NT2/D1 (cell line): ENCODE results near the gene G6PD.

Source experiments
- DNase-seq: peaks from one replicate; pipeline ENCODE4 v3.0.0-alpha.2; 2011; ENCODE audit warnings: low read depth, low spot score
- H3K27me3 ChIP-seq: 2 replicates; pipeline ENCODE4 v1.6.0; 2011; ENCODE audit warnings: mild to moderate bottlenecking; ENCODE audit not compliant: insufficient read length, insufficient read depth
- H3K36me3 ChIP-seq: 2 replicates; pipeline ENCODE4 v1.6.1; 2011; ENCODE audit warnings: mild to moderate bottlenecking, low read length, mixed read lengths; ENCODE audit not compliant: insufficient read depth, insufficient read length
- H3K4me1 ChIP-seq: 2 replicates; pipeline ENCODE4 v1.5.1; 2011; ENCODE audit not compliant: insufficient read depth, insufficient read length
- H3K4me3 ChIP-seq: 2 replicates; pipeline ENCODE4 v1.5.1; 2011; ENCODE audit warnings: low read depth; ENCODE audit not compliant: insufficient read length
- H3K9ac ChIP-seq: 2 replicates; pipeline ENCODE4 v1.6.0; 2011; ENCODE audit warnings: low read depth; ENCODE audit not compliant: insufficient read length
- H3K9me3 ChIP-seq: 2 replicates; pipeline ENCODE4 v1.5.1; 2011; ENCODE audit warnings: mild to moderate bottlenecking, low read length; ENCODE audit not compliant: insufficient read depth
- SUZ12 ChIP-seq: IDR thresholded peaks from 2 replicates; pipeline ENCODE4 v1.6.1; 2011; ENCODE audit not compliant: insufficient read length, insufficient read depth; ENCODE audit errors: extremely low read depth
- YY1 ChIP-seq: IDR thresholded peaks from 2 replicates; pipeline ENCODE4 v1.6.1; 2011; ENCODE audit not compliant: insufficient read length, insufficient read depth
- ZNF274 ChIP-seq: IDR thresholded peaks from 2 replicates; pipeline ENCODE4 v1.6.1; 2011; ENCODE audit warnings: mild to moderate bottlenecking, low read depth, low read length

Gene G6PD

GRCh38 chrX:154494715-154495114, 51.9 kb downstream of the G6PD start:
- H3K9ac ChIP-seq, result no peak overlapping the region
- TF ChIP-seq SUZ12 (no peak), ZNF274 (no peak)
- no peak for DNase-seq

DNA sequence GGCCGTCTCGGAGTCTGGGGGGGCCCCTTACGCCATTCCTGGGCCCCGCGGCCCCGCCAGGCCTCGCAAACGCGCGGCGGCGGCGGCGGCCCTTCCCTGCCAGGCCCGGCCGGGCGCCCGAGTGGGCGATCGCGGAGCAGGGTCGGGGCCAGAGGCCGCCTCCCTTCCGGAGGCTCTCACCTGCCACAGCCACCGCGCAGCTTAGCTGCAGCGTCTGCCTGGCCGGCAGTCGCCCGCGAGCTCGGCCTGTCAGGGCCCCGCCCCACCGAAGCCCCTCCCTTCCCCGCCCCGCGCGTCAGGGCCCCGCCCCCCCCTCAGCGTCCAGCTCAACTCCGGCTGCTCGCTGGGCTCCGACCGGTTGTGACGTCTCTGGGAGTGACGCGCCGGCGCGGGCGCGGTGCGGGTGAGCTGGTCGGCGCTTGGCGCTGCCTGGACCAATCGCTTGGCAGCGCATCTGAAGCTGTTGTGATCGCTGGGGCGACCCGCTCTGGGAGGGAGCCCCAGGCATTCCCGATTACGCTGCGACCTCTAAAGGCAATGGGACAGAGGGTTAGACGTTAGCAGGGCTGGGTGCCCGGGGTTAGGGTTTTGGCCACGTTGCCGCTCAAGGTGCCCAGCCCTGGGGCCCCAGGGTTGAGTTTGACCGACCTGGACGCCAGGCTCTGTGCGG, 56.1 kb downstream of the G6PD start, which contains the start of gene SLC10A3:
SLC10A3 (minus strand) TSS at position 216 of the 670 bp plus-strand sequence. CDS start 1,689 bp downstream, outside the sequence.
- Histone ChIP-seq H3K36me3 (peaks cover 9% of the 10 kb centered on the region), H3K9me3 (no peaks in the 10 kb centered on the region), H3K4me3 (peak within 1 kb of the TSS; percentile 34), H3K27me3 (no peaks in the 10 kb centered on the region), H3K4me1 (no peaks in the 10 kb centered on the region), H3K9ac (peak within 1 kb of the TSS; percentile 80)
- peak; percentile 78 for DNase-seq
- no peak for TF ChIP-seq ZNF274
- no peak for TF ChIP-seq YY1
- no peak for TF ChIP-seq SUZ12

More at GRCh38 chrX:154494715-154495114, 51.9 kb downstream of the G6PD start:
- Histone ChIP-seq H3K27me3 (no peaks in the 10 kb centered on the region), H3K4me3 (no peak overlapping the region), H3K36me3 (no peaks in the 10 kb centered on the region), H3K9me3 (no peaks in the 10 kb centered on the region), H3K4me1 (no peaks in the 10 kb centered on the region)

DNA sequence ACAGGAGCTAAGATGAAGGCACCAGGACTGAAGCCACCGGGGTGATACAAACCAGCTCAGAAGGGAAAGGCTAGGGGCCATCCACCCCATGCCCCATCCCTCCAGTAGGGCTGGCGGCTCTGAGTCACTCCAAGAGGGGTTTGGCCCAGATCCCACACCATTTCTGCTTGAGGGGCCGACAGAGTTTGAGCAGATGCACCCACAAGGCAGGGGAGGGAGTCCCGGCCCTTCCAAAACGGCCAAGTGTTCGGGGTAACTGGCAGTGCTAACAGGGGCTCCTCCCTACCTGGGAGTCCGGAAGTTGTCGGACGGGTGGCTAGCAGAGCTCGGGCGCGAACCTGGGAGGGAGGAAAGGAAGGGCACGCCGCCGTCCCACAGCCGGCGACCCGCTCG, 56.6 kb downstream of the G6PD start:
- no peaks in the 10 kb centered on the region for H3K4me1 ChIP-seq
- no peaks in the 10 kb centered on the region for H3K9me3 ChIP-seq
- no peaks in the 10 kb centered on the region for H3K27me3 ChIP-seq
- TF ChIP-seq SUZ12 (no peak), YY1 (no peak), ZNF274 (no peak)
- peak overlapping the region; percentile 34 for H3K4me3 ChIP-seq
- H3K36me3 ChIP-seq, result peaks cover 14% of the 10 kb centered on the region
- peak overlapping the region; percentile 80 for H3K9ac ChIP-seq
- DNase-seq, result no peak

DNA sequence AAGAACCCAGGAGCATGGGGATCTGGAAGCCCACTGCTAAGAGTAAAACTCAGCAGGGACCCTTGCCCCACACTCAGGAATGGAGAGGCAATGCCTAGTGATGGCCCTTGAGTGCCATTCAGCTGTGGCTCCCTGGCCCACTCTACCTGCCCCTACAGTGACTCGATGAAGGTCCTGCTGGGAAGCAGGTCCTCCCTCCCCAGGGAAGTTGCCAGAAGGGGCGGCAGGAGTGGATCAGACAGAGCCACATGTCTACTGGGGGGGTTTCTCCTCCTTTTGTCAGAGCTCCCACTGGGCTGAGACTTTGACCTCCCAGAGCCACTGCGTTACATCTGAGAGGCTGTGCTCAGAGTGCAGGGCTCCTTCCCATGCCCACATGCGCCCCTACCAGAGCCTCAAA, 57.5 kb downstream of the G6PD start:
- Histone ChIP-seq H3K9me3 (no peaks in the 10 kb centered on the region), H3K36me3 (peaks cover 23% of the 10 kb centered on the region), H3K9ac (no peak overlapping the region), H3K4me1 (no peaks in the 10 kb centered on the region), H3K27me3 (no peaks in the 10 kb centered on the region), H3K4me3 (no peak overlapping the region)
- no peak for DNase-seq
- TF ChIP-seq YY1 (no peak), ZNF274 (no peak), SUZ12 (no peak)

- no peak overlapping the region for H3K4me3 ChIP-seq
- no peak for TF ChIP-seq SUZ12
- TF ChIP-seq ZNF274, result no peak
- no peak for TF ChIP-seq YY1
- H3K9ac ChIP-seq, result no peak overlapping the region
- no peaks in the 10 kb centered on the region for H3K4me1 ChIP-seq
- DNase-seq, result no peak
- no peaks in the 10 kb centered on the region for H3K9me3 ChIP-seq
- peaks cover 28% of the 10 kb centered on the region for H3K36me3 ChIP-seq
- no peaks in the 10 kb centered on the region for H3K27me3 ChIP-seq
Measured at GRCh38 chrX:154488336-154489075, 58.1 kb downstream of the G6PD start.

- Histone ChIP-seq H3K4me3 (no peak overlapping the region), H3K9me3 (no peaks in the 10 kb centered on the region), H3K36me3 (peaks cover 29% of the 10 kb centered on the region), H3K4me1 (no peaks in the 10 kb centered on the region), H3K9ac (no peak overlapping the region), H3K27me3 (no peaks in the 10 kb centered on the region)
- DNase-seq, result no peak
- TF ChIP-seq YY1 (no peak), SUZ12 (no peak)
Measured at GRCh38 chrX:154487518-154488290, 58.9 kb downstream of the G6PD start.

DNA sequence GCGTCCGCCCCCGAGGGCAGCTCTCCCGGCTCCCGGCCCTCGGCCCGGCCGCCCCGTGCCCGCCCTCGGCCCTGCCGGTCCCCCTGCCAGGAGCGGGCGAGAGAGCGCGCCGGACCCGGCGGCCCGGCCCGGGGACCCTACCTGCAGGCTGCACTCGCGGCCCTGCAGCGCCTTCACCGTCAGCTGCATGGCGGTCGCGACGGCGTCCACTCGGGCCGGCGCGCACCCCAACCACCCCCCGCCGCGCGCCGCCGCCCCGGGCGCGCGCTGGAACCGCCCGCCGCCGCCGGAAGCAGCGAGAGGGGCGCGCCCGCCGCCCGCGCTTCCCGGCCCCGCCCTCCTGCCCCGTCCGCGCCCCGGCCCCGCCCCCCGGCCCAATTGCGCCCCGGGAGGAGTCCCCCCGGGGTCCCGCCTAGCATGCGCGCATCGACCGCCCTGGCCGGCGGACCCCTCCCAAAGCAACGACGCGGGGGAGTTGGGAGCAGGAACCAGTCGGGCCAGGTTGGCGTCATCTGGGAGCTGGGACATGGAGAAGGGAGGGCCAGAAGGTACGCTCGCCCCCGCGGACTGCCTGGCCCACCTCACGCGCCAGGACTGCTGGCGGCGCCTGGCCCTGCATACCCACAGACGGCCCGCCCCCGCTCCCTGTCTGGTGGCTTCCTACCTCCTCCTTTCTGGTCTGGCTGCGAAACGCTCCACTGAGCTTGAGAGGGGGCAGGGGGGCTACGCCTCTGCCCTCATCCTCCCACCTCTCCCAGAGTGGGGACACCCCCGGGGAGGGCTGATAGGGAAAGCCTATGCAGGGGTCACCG, 60.0 kb downstream of the G6PD start, which contains the start of gene UBL4A:
UBL4A (minus strand) TSS at position 220 of the 812 bp plus-strand sequence; CDS start at position 189, 31 bp downstream.
- H3K4me3 ChIP-seq, result peak within 1 kb of the TSS; percentile 46
- H3K36me3 ChIP-seq, result peaks cover 29% of the 10 kb centered on the region
- no peaks in the 10 kb centered on the region for H3K9me3 ChIP-seq
- no peaks in the 10 kb centered on the region for H3K4me1 ChIP-seq
- no peaks in the 10 kb centered on the region for H3K27me3 ChIP-seq
- no peak for DNase-seq
- H3K9ac ChIP-seq, result peak within 1 kb of the TSS; percentile 70
- no peak for TF ChIP-seq YY1
- TF ChIP-seq ZNF274, result no peak
- TF ChIP-seq SUZ12, result no peak
